Aorta (tissue), 5 donors: Measurements from ENCODE around the gene BLOC1S6. TPM values are rescaled to one million over a fixed set of nuclear protein-coding genes. Genes with fewer than 3 reads are reported as not detected.

Experiments
- ATAC-seq: fragments of 200-7000 bp; cut with Tn5 transposase; one replicate; pipeline ENCODE4 v1.9.1; 2022; ENCODE audit warnings: moderate library complexity; ENCODE audit not compliant: low FRiP score
- DNase-seq, 2 donors: peaks; one replicate each; pipeline ENCODE4 v3.0.0-alpha.2; 2020
- H3K27ac ChIP-seq, 2 donors: one replicate each; pipeline ENCODE4 v1.5.1; 2013; ENCODE audit warnings: low read length in 2 of 2, mild to moderate bottlenecking in 2 of 2, moderate library complexity in 2 of 2, control low read depth in 1 of 2, inconsistent platforms in 1 of 2, low read depth in 1 of 2
- H3K27me3 ChIP-seq, 2 donors: one replicate each; pipeline ENCODE4 v1.6.1; 2013; ENCODE audit warnings: control low read depth in 1 of 2, low read length in 1 of 2, mild to moderate bottlenecking in 1 of 2, moderate library complexity in 1 of 2; ENCODE audit not compliant: insufficient read depth in 2 of 2, control insufficient read depth in 1 of 2
- H3K36me3 ChIP-seq, 2 donors: one replicate each; pipeline ENCODE4 v1.6.1; 2013; ENCODE audit warnings: control low read depth in 1 of 2, low read length in 1 of 2, mild to moderate bottlenecking in 1 of 2; ENCODE audit not compliant: insufficient read depth in 2 of 2, control insufficient read depth in 1 of 2
- H3K4me1 ChIP-seq, 2 donors: one replicate each; pipeline ENCODE4 v1.6.1; 2013; ENCODE audit warnings: low read length in 2 of 2, control low read depth in 1 of 2, mild to moderate bottlenecking in 1 of 2, moderate library complexity in 1 of 2; ENCODE audit not compliant: insufficient read depth in 2 of 2, control insufficient read depth in 1 of 2
- H3K4me3 ChIP-seq, 2 donors: one replicate each; pipeline ENCODE4 v1.5.1; 2013; ENCODE audit warnings: low read length in 2 of 2, control low read depth in 1 of 2, mild to moderate bottlenecking in 1 of 2
- H3K9me3 ChIP-seq: one replicate; pipeline ENCODE4 v1.6.1; 2013; ENCODE audit warnings: mild to moderate bottlenecking, low read length; ENCODE audit not compliant: control insufficient read depth
- WGBS, 2 donors: extraction: QIAGEN DNeasy Blood & Tissue Kit; methylation state at CpG; one replicate each; pipeline ENCODE4 v1.1.7; 2013; 5-methylcytosine and 5-hydroxymethylcytosine counted together
- intact Hi-C, 2 donors: fragments of 100-400 bp; cut with DNase I; formaldehyde crosslinking; loops; one replicate each; pipeline versions ENCODE4 v1.14.2 to v1.15.0; 2022
- polyA plus RNA-seq, 2 donors: library from polyadenylated mRNA; stranded (reverse); fragments of 200-250 nt; gene quantifications; one replicate each; pipeline ENCODE4 v1.2.3, GENCODE V29; 2013
- total RNA-seq, 2 donors: library from RNA; stranded (reverse); fragmentation: NEBNext Ultra II Directional; extraction: Animal tissue kit (Norgen Biotek cat#: 25700); gene quantifications; one replicate each; pipeline ENCODE4 v1.2.1, GENCODE V29; 2021
- donor health status: healthy with polysubstance abuse.
- donor health status: Bipolar disorder and iron deficiency.
- donor health status: DM: no; HTN: no; CAD: no.
- donor health status: DM: no; HTN: no; CAD: no.
- donor health status: DM: yes; HTN: yes; CAD: no.

BLOC1S6 gene
- total and polyA plus RNA-seq, 4 donors = 24.9 to 47.3 (median 46.2) TPM

DNA sequence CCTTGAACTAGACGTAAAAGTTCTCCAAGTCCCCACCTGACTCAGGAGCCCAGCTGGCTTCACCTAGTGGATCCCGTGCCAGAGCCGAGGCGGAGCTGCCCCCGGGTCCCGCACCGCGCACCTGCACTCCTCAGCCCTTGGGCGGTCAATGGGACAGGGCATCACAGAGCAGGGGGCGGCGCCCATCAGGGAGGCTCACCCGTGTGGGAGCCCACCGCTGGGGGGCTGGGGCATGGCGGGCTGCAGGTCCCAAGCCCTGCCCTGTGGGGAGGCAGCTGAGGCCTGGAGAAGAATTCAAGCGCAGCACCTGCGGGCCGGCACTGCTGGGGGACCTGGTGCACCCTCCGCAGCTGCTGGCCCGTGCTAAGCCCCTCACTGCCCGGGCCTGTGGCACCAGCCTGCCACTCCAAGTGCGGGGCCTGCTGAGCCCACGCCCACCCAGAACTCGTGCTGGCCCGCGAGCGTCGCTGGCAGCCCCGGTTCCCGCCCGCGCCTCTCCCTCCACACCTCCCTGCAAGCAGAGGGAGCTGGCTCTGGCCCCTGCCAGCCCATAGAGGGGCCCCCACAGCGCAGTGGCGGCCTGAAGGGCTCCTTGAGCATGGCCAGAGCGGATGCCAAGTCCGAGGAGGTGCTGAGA is 63.8 kb downstream of the BLOC1S6 start:
- H3K27me3 ChIP-seq = no peaks in the 10 kb centered on the region
- peaks cover 2 to 5% of the 10 kb centered on the region in 2 donors for H3K4me1 ChIP-seq
- intact Hi-C loops = no loop called here
- no peak overlapping the region for H3K4me3 ChIP-seq
- ATAC-seq (no peak), DNase-seq (no peak)
- WGBS, 2 donors = 98% methylated on average over 35 of the region's 35 CpGs
- no peak overlapping the region for H3K27ac ChIP-seq
- no peaks in the 10 kb centered on the region for H3K9me3 ChIP-seq
- no peaks in the 10 kb centered on the region for H3K36me3 ChIP-seq

DNA sequence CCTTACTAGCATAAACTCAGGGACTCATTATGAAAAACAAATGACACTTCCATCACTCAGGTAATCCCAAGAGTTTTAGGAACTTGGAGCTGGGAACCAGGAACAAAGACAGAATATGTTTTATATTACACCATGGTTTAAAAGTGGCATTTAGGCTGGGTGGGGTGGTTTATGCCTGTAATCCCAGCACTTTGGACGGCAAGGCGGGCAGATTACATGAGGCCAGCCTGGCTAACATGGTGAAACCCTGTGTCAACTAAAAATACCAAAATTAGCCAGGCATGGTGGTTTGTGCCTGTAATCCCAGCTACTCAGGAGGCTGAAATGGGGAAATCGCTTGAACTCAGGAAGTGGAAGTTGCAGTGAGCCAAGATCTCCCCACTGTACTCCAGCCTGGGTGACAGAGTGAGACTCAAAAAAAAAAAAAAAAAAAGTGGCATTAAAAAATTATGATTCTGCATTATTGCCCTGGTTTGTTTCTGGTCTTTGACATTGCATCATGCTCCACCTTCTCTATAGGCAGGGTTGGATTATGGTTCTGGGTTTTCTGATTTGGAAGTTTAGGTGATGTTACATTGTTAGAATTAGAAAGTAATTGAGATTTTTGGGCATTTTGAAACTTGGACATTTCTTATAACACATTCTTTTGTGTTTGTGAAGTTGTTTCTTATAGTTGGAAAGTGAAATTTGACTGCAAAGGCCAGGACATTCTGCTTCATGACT is 66.7 kb downstream of the BLOC1S6 start:
- no peaks in the 10 kb centered on the region for H3K9me3 ChIP-seq
- H3K36me3 ChIP-seq = no peaks in the 10 kb centered on the region
- intact Hi-C loops = no loop called here
- peaks cover 0 to 3% of the 10 kb centered on the region in 2 donors for H3K4me1 ChIP-seq
- ATAC-seq (no peak), DNase-seq (peak in 1 of 2 donors; percentile 55)
- 69 to 74% methylated on average over 3 of the region's 3 CpGs for WGBS, 2 donors
- no peak overlapping the region for H3K27ac ChIP-seq
- H3K4me3 ChIP-seq = no peak overlapping the region
- H3K27me3 ChIP-seq = no peaks in the 10 kb centered on the region

- no peak for DNase-seq
- Histone ChIP-seq H3K36me3 (no peaks in the 10 kb centered on the region), H3K4me3 (no peak overlapping the region), H3K4me1 (peaks cover 0 to 5% of the 10 kb centered on the region in 2 donors), H3K27me3 (no peaks in the 10 kb centered on the region), H3K9me3 (no peaks in the 10 kb centered on the region), H3K27ac (no peak overlapping the region)
- no peak for ATAC-seq
- WGBS, 2 donors = 83% methylated on average over 6 of the region's 6 CpGs
- intact Hi-C loops = no loop called here
These were observed 67.6 kb downstream of the BLOC1S6 start for GRCh38 chr15:45654749-45655148.

GRCh38 chr15:45657254-45657653 is 70.1 kb downstream of the BLOC1S6 start:
- no peaks in the 10 kb centered on the region for H3K36me3 ChIP-seq
- 90 to 94% methylated on average over 2 of the region's 2 CpGs for whole genome bisulfite sequencing, 2 donors

GRCh38 chr15:45657764-45658545 is 70.8 kb downstream of the BLOC1S6 start:
- Histone ChIP-seq H3K4me3 (no peak overlapping the region), H3K9me3 (no peaks in the 10 kb centered on the region), H3K27me3 (no peaks in the 10 kb centered on the region), H3K4me1 (peaks cover 0 to 5% of the 10 kb centered on the region in 2 donors), H3K36me3 (no peaks in the 10 kb centered on the region), H3K27ac (no peak overlapping the region)
- intact Hi-C loops = no loop called here
- 82 to 92% methylated on average over 8 of the region's 8 CpGs for WGBS, 2 donors
- ATAC-seq (no peak), DNase-seq (no peak)

More at GRCh38 chr15:45657254-45657653, 70.1 kb downstream of the BLOC1S6 start:
- Histone ChIP-seq H3K4me3 (no peak overlapping the region), H3K9me3 (no peaks in the 10 kb centered on the region), H3K27ac (no peak overlapping the region), H3K27me3 (no peaks in the 10 kb centered on the region), H3K4me1 (peaks cover 0 to 6% of the 10 kb centered on the region in 2 donors)
- intact Hi-C loops = no loop called here
- no peak for ATAC-seq
- DNase-seq = no peak

Other genes with a start within 250 kb of the BLOC1S6 start
- gene GATM, start 208.8 kb upstream of the BLOC1S6 start, total RNA-seq = 10 to 100 TPM; 27.8 to 31.9 TPM
- 10 to 100 TPM in 1 of 2 donors, 1 to 10 TPM in 1; 6.9 to 74.6 TPM for gene GATM, start 208.8 kb upstream of the BLOC1S6 start, polyA plus RNA-seq
- gene SLC30A4, start 64.6 kb upstream of the BLOC1S6 start, total RNA-seq = 10 to 100 TPM in 1 of 2 donors, 1 to 10 TPM in 1; 8.2 to 10.2 TPM
- gene SLC30A4, start 64.6 kb upstream of the BLOC1S6 start, polyA plus RNA-seq = 1 to 10 TPM; 3.7 to 6.3 TPM
- gene SQOR, start 47.6 kb downstream of the BLOC1S6 start, total RNA-seq = 10 to 100 TPM; 44.5 to 49.3 TPM
- 10 to 100 TPM; 52.8 to 65.0 TPM for gene SQOR, start 47.6 kb downstream of the BLOC1S6 start, polyA plus RNA-seq